Measurements from ENCODE around the gene NUDT7.

Gene NUDT7

GRCh38 chr16:77722309-77723107, at the start of gene NUDT7:
Gene NUDT7, plus strand, starts transcription at chr16:77722514. Its CDS starts 69 bp downstream, at chr16:77722583.
- DNase-seq (ENCODE audit: low spot score), result peak; percentile 97

GRCh38 chr16:77674888-77675287, 47.4 kb upstream of the NUDT7 start:
- DNase-seq (ENCODE audit: low spot score), result no peak

GRCh38 chr16:77675464-77676324, 46.6 kb upstream of the NUDT7 start:
- peak; percentile 64 for DNase-seq (ENCODE audit: low spot score)

GRCh38 chr16:77677129-77677528, 45.2 kb upstream of the NUDT7 start:
- DNase-seq (ENCODE audit: low spot score), result no peak

GRCh38 chr16:77679391-77679790, 42.9 kb upstream of the NUDT7 start:
- no peak for DNase-seq (ENCODE audit: low spot score)

GRCh38 chr16:77679901-77680300, 42.4 kb upstream of the NUDT7 start:
- no peak for DNase-seq (ENCODE audit: low spot score)

- no peak for DNase-seq (ENCODE audit: low spot score)
Observed at GRCh38 chr16:77680496-77680895, 41.8 kb upstream of the NUDT7 start.

GRCh38 chr16:77682586-77682985, 39.7 kb upstream of the NUDT7 start:
- no peak for DNase-seq (ENCODE audit: low spot score)

GRCh38 chr16:77683397-77684180, 38.7 kb upstream of the NUDT7 start:
- DNase-seq (ENCODE audit: low spot score), result no peak

GRCh38 chr16:77684181-77684526, 38.2 kb upstream of the NUDT7 start:
- no peak for DNase-seq (ENCODE audit: low spot score)

GRCh38 chr16:77686385-77686784, 35.9 kb upstream of the NUDT7 start:
- DNase-seq (ENCODE audit: low spot score), result no peak

GRCh38 chr16:77689971-77690370, 32.3 kb upstream of the NUDT7 start:
- DNase-seq (ENCODE audit: low spot score), result no peak

- no peak for DNase-seq (ENCODE audit: low spot score)
Observed at GRCh38 chr16:77690416-77690815, 31.9 kb upstream of the NUDT7 start.

- DNase-seq (ENCODE audit: low spot score), result no peak
Observed at GRCh38 chr16:77692612-77693011, 29.7 kb upstream of the NUDT7 start.

- no peak for DNase-seq (ENCODE audit: low spot score)
Observed at GRCh38 chr16:77696149-77696548, 26.2 kb upstream of the NUDT7 start.

GRCh38 chr16:77700846-77701245, 21.5 kb upstream of the NUDT7 start:
- no peak for DNase-seq (ENCODE audit: low spot score)

- DNase-seq (ENCODE audit: low spot score), result no peak
Observed at GRCh38 chr16:77705351-77705750, 17.0 kb upstream of the NUDT7 start.

- DNase-seq (ENCODE audit: low spot score), result no peak
Observed at GRCh38 chr16:77711179-77711578, 11.1 kb upstream of the NUDT7 start.

GRCh38 chr16:77711775-77712174, 10.5 kb upstream of the NUDT7 start:
- DNase-seq (ENCODE audit: low spot score), result peak; percentile 11

- no peak for DNase-seq (ENCODE audit: low spot score)
Observed at GRCh38 chr16:77715145-77715544, 7.2 kb upstream of the NUDT7 start.

- DNase-seq (ENCODE audit: low spot score), result no peak
Observed at GRCh38 chr16:77721752-77722308, 484 bp upstream of the NUDT7 start.

- peak; percentile 36 for DNase-seq (ENCODE audit: low spot score)
Observed at GRCh38 chr16:77723108-77723514, 797 bp downstream of the NUDT7 start.

All from kidney tubule cell (primary cell).